Fibroblast of villous mesenchyme (primary cell): Measurements from ENCODE around the gene PDE4D. TPM values are rescaled to one million over a fixed set of nuclear protein-coding genes. Genes with fewer than 3 reads are reported as not detected.
A peak's percentile ranks its signal among the peaks of the same experiment; 100 is the strongest.
"Not testable (repeated sequence)": the region's sequence is repeated elsewhere in the genome, so short reads cannot be mapped to it uniquely, and the experiment has no call there.

Source experiments
- DNase-seq: peaks from one replicate; pipeline ENCODE4 v3.0.0-alpha.2; 2010; ENCODE audit warnings: low read depth
- H3K4me3 ChIP-seq: 2 replicates; pipeline ENCODE4 v1.5.1; 2011; ENCODE audit warnings: low read depth, mild to moderate bottlenecking, low read length
- CTCF ChIP-seq: IDR thresholded peaks from 2 replicates; pipeline ENCODE4 v1.5.1; 2012; ENCODE audit warnings: low read depth, mild to moderate bottlenecking, low read length; ENCODE audit not compliant: insufficient read depth
- total RNA-seq: library from RNA; depleted of rRNA; stranded (reverse); fragments of >200 nt; gene quantifications from 2 replicates; pipeline ENCODE4 v1.2.3, GENCODE V29; 2012

Gene PDE4D
- total RNA-seq, 1 donor = 6.0 TPM

DNA sequence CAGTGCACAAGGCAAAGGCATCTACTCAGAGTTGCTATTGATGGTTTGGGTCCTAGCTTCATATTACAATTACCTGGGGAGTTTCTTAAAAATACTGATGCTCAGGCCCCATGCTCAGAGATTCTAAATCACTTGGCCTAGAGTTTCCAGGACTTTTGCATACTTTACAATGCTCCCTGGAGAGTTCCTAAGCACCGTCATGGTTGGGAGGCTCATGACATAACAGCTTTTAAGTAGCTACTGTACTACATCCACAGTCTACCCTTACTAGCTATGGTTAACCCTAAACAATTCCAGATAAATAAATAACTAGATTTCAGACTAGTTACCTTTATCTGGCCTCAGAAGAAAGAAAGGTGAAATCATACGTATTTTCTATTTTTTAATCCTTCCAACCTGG is 414.4 kb downstream of the PDE4D start:
- TF ChIP-seq CTCF = no peak
- H3K4me3 ChIP-seq = no peak overlapping the region
- no peak for DNase-seq

- no peak for TF ChIP-seq CTCF
- H3K4me3 ChIP-seq = no peak overlapping the region
- no peak for DNase-seq
Measured at GRCh38 chr5:59474324-59474723, 419.2 kb downstream of the PDE4D start.

DNA sequence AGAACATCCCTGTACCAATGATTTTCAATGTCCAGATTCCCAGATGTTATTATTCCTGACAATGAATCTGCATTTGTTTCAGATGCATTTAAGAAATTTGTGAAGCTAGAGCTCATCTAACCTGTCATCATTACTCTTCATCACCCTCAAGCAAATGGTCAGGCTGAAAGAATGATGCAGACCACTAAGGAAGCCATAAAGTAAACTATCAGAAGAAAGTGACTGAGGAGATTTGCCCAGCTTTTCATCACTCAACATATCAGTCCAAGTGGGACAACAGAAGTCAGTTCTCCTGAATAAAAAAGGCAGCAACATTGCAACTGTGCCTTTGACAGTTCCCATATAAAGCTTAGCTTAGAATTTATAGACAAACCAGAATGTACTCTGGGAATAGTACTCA is 419.9 kb downstream of the PDE4D start:
- DNase-seq = no peak
- TF ChIP-seq CTCF = no peak

DNA sequence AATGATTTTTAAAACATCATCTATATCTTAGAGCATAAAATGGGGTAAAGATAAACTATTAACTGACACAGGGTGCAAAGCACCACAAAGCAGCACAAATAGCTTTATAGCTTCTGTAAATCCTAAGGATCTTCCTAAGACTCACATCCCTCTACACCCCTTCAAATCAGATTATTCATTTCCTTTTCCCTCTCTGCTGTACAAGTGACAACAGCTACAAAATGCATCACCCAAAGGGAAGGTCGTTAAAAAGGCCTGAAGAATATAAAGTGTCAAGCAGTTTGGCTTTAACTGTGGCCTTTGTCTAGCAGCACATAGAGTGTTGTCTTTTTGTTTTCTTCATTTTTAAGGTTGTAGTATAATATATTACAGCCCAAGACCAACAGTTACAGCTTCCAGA is 422.1 kb downstream of the PDE4D start:
- TF ChIP-seq CTCF = no peak
- no peak for DNase-seq
- H3K4me3 ChIP-seq = no peak overlapping the region

More for the DNA sequence above, 419.9 kb downstream of the PDE4D start:
- no peak overlapping the region for H3K4me3 ChIP-seq

GRCh38 chr5:59467969-59468368 is 425.6 kb downstream of the PDE4D start:
- no peak overlapping the region for H3K4me3 ChIP-seq
- DNase-seq = no peak
- no peak for TF ChIP-seq CTCF

DNA sequence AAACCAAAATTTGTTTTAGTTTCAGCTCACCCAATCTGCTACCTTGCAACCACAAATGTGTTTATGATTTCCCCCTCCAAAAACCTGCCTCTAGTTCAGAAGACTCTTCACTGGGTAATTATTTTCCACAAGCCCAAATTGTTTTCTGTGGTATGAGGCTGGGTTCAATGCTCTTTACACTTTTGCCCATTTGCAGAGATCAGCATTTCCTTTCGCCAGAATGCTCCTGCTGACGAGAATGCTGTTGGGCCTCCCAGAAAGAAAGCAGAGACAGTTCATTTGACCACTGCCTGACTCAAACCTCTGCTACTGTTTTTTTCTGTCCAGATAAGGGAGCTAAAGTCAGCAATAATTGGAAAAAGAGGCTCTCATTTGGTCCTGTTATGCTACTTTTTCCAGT is 427.3 kb downstream of the PDE4D start:
- no peak overlapping the region for H3K4me3 ChIP-seq
- DNase-seq = peak; percentile 33
- no peak for TF ChIP-seq CTCF

DNA sequence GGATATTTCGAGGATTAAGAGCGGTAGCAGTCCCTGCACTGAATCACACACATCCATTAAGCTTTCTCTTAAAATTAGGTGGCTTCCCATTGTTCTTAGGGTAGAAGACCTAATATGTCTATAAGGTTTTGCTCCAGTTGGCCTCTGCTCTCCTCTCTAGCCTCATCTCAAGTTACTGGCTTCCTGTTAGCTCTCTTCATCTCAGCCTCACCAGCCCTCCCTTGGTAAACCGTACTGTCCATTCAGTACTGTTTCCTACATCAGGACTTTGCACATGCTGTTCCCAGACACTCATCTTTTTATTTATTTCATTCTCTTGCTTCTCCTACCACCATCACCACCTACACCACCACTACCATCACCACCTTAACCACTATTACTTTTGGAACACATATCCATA is 428.6 kb downstream of the PDE4D start:
- H3K4me3 ChIP-seq = no peak overlapping the region
- no peak for TF ChIP-seq CTCF
- no peak for DNase-seq

DNA sequence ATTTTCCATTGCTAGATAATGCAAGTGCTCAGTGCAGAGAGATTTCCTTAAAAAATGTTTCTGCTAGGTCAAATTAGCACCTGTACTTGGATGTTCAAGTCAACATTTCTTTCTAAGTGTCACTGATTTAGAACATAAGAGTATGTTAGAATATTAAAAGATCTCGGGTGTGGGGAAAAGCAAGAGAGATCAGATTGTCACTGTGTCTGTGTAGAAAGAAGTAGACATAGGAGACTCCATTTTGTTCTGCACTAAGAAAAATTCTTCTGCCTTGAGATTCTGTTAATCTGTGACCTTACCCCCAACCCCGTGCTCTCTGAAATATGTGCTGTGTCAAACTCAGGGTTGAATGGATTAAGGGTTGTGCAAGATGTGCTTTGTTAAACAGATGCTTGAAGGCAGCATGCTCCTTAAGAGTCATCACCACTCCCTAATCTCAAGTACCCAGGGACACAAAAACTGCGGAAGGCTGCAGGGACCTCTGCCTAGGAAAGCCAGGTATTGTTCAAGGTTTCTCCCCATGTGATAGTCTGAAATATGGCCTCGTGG is 429.8 kb downstream of the PDE4D start:
- not testable (repeated sequence) for DNase-seq, H3K4me3 ChIP-seq
